Neural progenitor cell (in vitro differentiated cells): Measurements from ENCODE around the gene CENPN. TPM values are rescaled to one million over a fixed set of nuclear protein-coding genes. Genes with fewer than 3 reads are reported as not detected.

Source experiments
- DNase-seq: peaks from one replicate; pipeline ENCODE4 v3.0.0-alpha.2; 2016; ENCODE audit warnings: low spot score
- H2AFZ ChIP-seq: fragments of 200-600 bp; sonication (generic); replicated peaks from 2 replicates; pipeline ENCODE4 v1.6.1; 2016; ENCODE audit warnings: antibody characterized with exemption
- H3F3A ChIP-seq: fragments of 200-600 bp; sonication (generic); 2 replicates; pipeline ENCODE4 v1.6.1; 2016; ENCODE audit warnings: antibody characterized with exemption, low read depth
- H3K27ac ChIP-seq: fragments of 200-600 bp; sonication (generic); 2 replicates; pipeline ENCODE4 v1.5.1; 2016; ENCODE audit warnings: mild to moderate bottlenecking
- H3K27me3 ChIP-seq: fragments of 200-600 bp; sonication (generic); 2 replicates; pipeline ENCODE4 v1.6.1; 2016; ENCODE audit warnings: mild to moderate bottlenecking, moderate library complexity
- H3K36me3 ChIP-seq: fragments of 200-600 bp; sonication (generic); 2 replicates; pipeline ENCODE4 v1.5.1; 2016
- H3K4me1 ChIP-seq: fragments of 200-600 bp; sonication (generic); 2 replicates; pipeline ENCODE4 v1.6.1; 2016; ENCODE audit warnings: mixed run types
- H3K4me2 ChIP-seq: fragments of 200-600 bp; sonication (generic); 2 replicates; pipeline ENCODE4 v1.6.1; 2016
- H3K4me3 ChIP-seq: fragments of 200-600 bp; sonication (generic); 2 replicates; pipeline ENCODE4 v1.5.1; 2016
- H3K79me2 ChIP-seq: fragments of 200-600 bp; sonication (generic); 2 replicates; pipeline ENCODE4 v1.6.1; 2016; ENCODE audit warnings: low read depth
- H3K9ac ChIP-seq: fragments of 200-600 bp; sonication (generic); 2 replicates; pipeline ENCODE4 v1.6.1; 2016
- H3K9me3 ChIP-seq: fragments of 200-600 bp; sonication (generic); 2 replicates; pipeline ENCODE4 v1.5.1; 2016; ENCODE audit warnings: low read depth
- H4K20me1 ChIP-seq: fragments of 200-600 bp; sonication (generic); 2 replicates; pipeline ENCODE4 v1.6.1; 2016; ENCODE audit warnings: low read depth
- H3K27ac Mint-ChIP-seq: 3 replicates; pipeline ENCODE4 v1.8.0; 2021; ENCODE audit warnings: mixed read lengths
- H3K27me3 Mint-ChIP-seq: 2 replicates; pipeline ENCODE4 v1.8.0; 2022; ENCODE audit warnings: low read depth, mild to moderate bottlenecking, inconsistent platforms, moderate library complexity, mixed read lengths; ENCODE audit not compliant: insufficient read depth
- H3K36me3 Mint-ChIP-seq: 3 replicates; pipeline ENCODE4 v1.8.0; 2021; ENCODE audit warnings: mixed read lengths
- H3K4me1 Mint-ChIP-seq: 3 replicates; pipeline ENCODE4 v1.8.0; 2021; ENCODE audit warnings: mixed read lengths
- H3K4me3 Mint-ChIP-seq: 3 replicates; pipeline ENCODE4 v1.8.0; 2021; ENCODE audit warnings: mild to moderate bottlenecking, moderate library complexity, mixed read lengths
- H3K9me3 Mint-ChIP-seq: 3 replicates; pipeline ENCODE4 v1.8.0; 2020; ENCODE audit warnings: mixed read lengths
- CTCF ChIP-seq: fragments of 200-600 bp; sonication (generic); IDR thresholded peaks from 2 replicates; pipeline ENCODE4 v1.5.1; 2017; ENCODE audit warnings: antibody characterized with exemption, mild to moderate bottlenecking
- EZH2 ChIP-seq: fragments of 200-600 bp; sonication (generic); IDR thresholded peaks from 2 replicates; pipeline ENCODE4 v1.6.1; 2017; ENCODE audit warnings: antibody characterized with exemption, mild to moderate bottlenecking, moderate library complexity
- EZH2phosphoT487 ChIP-seq: fragments of 200-600 bp; sonication (generic); IDR thresholded peaks from 2 replicates; pipeline ENCODE4 v1.6.1; 2017; ENCODE audit warnings: antibody characterized with exemption
- total RNA-seq: library from RNA; depleted of rRNA; stranded (reverse); fragments of >200 nt; gene quantifications from 2 replicates; pipeline ENCODE4 v1.2.3, GENCODE V29; 2015; ENCODE audit warnings: low replicate concordance

Gene CENPN
- total RNA-seq, 1 donor from 2014 or later, result 111 TPM

GRCh38 chr16:80992676-80993293 is 14.2 kb upstream of the CENPN start:
- no peaks in the 10 kb centered on the region for H3K27me3 ChIP-seq
- H3K4me1 ChIP-seq, result peaks cover 12% of the 10 kb centered on the region
- Mint-ChIP-seq H3K9me3 (no peaks in the 10 kb centered on the region), H3K4me1 (peaks cover 13% of the 10 kb centered on the region), H3K27me3 (peaks cover 4% of the 10 kb centered on the region), H3K27ac (no peak overlapping the region), H3K4me3 (no peak overlapping the region), H3K36me3 (peaks cover 4% of the 10 kb centered on the region)
- H4K20me1 ChIP-seq, result peaks cover 5% of the 10 kb centered on the region
- H3K27ac ChIP-seq, result no peak overlapping the region
- H2AFZ ChIP-seq, result no peak overlapping the region
- H3K9ac ChIP-seq, result no peak overlapping the region
- H3K9me3 ChIP-seq, result no peaks in the 10 kb centered on the region
- no peak overlapping the region for H3K4me2 ChIP-seq
- DNase-seq, result no peak
- no peaks in the 10 kb centered on the region for H3K36me3 ChIP-seq
- H3K4me3 ChIP-seq, result no peak overlapping the region
- TF ChIP-seq EZH2phosphoT487 (no peak), CTCF (no peak), EZH2 (no peak)
- H3K79me2 ChIP-seq, result peaks cover 41% of the 10 kb centered on the region
- H3F3A ChIP-seq, result no peaks in the 10 kb centered on the region

- no peak overlapping the region for H3K4me2 ChIP-seq
- peaks cover 10% of the 10 kb centered on the region for H3K4me1 ChIP-seq
- H3F3A ChIP-seq, result no peaks in the 10 kb centered on the region
- H2AFZ ChIP-seq, result no peak overlapping the region
- no peaks in the 10 kb centered on the region for H3K9me3 ChIP-seq
- no peaks in the 10 kb centered on the region for H3K36me3 ChIP-seq
- no peaks in the 10 kb centered on the region for H3K9me3 Mint-ChIP-seq
- no peak overlapping the region for H3K4me3 ChIP-seq
- no peak overlapping the region for H3K9ac ChIP-seq
- no peak overlapping the region for H3K27ac Mint-ChIP-seq
- no peak overlapping the region for H3K27ac ChIP-seq
- no peaks in the 10 kb centered on the region for H3K27me3 ChIP-seq
- peaks cover 4% of the 10 kb centered on the region for H3K36me3 Mint-ChIP-seq
- H4K20me1 ChIP-seq, result peaks cover under 1% of the 10 kb centered on the region
- no peak overlapping the region for H3K4me3 Mint-ChIP-seq
- peaks cover 13% of the 10 kb centered on the region for H3K4me1 Mint-ChIP-seq
- DNase-seq, result no peak
- TF ChIP-seq EZH2phosphoT487 (no peak), EZH2 (no peak), CTCF (no peak)
- H3K27me3 Mint-ChIP-seq, result peaks cover 4% of the 10 kb centered on the region
- H3K79me2 ChIP-seq, result peaks cover 41% of the 10 kb centered on the region
Measured at GRCh38 chr16:80993307-80993706, 13.7 kb upstream of the CENPN start.

GRCh38 chr16:80993834-80994233 is 13.2 kb upstream of the CENPN start:
- Histone ChIP-seq H4K20me1 (no peaks in the 10 kb centered on the region), H3K9me3 (no peaks in the 10 kb centered on the region), H3F3A (no peaks in the 10 kb centered on the region), H3K4me3 (no peak overlapping the region), H3K4me2 (no peak overlapping the region), H3K36me3 (no peaks in the 10 kb centered on the region), H2AFZ (no peak overlapping the region), H3K27ac (no peak overlapping the region), H3K27me3 (no peaks in the 10 kb centered on the region), H3K79me2 (peaks cover 46% of the 10 kb centered on the region), H3K9ac (no peak overlapping the region), H3K4me1 (peaks cover 10% of the 10 kb centered on the region)
- H3K36me3 Mint-ChIP-seq, result peaks cover 6% of the 10 kb centered on the region
- TF ChIP-seq EZH2phosphoT487, result no peak
- TF ChIP-seq EZH2, result no peak
- no peak for TF ChIP-seq CTCF
- no peak for DNase-seq
- peaks cover 13% of the 10 kb centered on the region for H3K4me1 Mint-ChIP-seq
- no peak overlapping the region for H3K4me3 Mint-ChIP-seq
- no peaks in the 10 kb centered on the region for H3K9me3 Mint-ChIP-seq
- no peak overlapping the region for H3K27ac Mint-ChIP-seq
- peaks cover 4% of the 10 kb centered on the region for H3K27me3 Mint-ChIP-seq
